GM12878 (cell line): ENCODE results near the gene ZBTB42.

Experiments
- EGR1 ChIP-seq, 2 experiments: IDR thresholded peaks; 1 replicate in 1 of 2; 2 replicates in 1 of 2; pipeline ENCODE4 v1.6.1; 2011 to 2012; ENCODE audit warnings: low read depth in 2 of 2, low read length in 2 of 2, borderline replicate concordance in 1 of 2, mild to moderate bottlenecking in 1 of 2, moderate library complexity in 1 of 2
- TF ChIP-seq, protein P1 (sequence below), 3 experiments: IDR thresholded peaks in 2 of 3; conservative IDR thresholded peaks in 1 of 3; 2 replicates each; pipeline ENCODE4 v1.5.1; 2011; ENCODE audit warnings: low read depth in 3 of 3, low read length in 3 of 3, mild to moderate bottlenecking in 3 of 3, control low read depth in 2 of 3, moderate library complexity in 2 of 3, inconsistent platforms in 1 of 3, mixed read lengths in 1 of 3; ENCODE audit not compliant: control insufficient read depth in 2 of 3, insufficient read depth in 1 of 3; ENCODE audit errors: extremely low read depth in 1 of 3

DNA sequence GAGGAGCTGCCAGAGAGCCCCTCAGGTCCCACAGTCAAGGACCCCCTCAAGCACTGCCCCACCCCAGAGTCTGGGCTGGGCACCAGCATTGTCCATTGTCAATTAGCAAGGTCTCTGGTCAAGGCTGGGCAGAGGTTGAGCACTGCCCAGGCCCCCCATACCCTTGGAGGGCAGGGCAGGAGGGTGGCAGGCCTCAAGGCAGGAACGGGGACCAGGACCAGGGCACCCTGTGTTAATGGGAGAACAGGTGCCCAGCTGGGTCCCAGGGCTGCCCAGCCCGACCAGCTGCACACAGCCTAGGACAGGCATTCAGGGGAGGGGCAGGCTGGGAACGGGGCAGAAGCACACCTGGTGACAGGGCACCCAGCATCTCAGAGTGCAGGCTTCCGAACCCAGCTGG lies 29.5 kb upstream of the ZBTB42 start:
- TF ChIP-seq, protein P1, sequence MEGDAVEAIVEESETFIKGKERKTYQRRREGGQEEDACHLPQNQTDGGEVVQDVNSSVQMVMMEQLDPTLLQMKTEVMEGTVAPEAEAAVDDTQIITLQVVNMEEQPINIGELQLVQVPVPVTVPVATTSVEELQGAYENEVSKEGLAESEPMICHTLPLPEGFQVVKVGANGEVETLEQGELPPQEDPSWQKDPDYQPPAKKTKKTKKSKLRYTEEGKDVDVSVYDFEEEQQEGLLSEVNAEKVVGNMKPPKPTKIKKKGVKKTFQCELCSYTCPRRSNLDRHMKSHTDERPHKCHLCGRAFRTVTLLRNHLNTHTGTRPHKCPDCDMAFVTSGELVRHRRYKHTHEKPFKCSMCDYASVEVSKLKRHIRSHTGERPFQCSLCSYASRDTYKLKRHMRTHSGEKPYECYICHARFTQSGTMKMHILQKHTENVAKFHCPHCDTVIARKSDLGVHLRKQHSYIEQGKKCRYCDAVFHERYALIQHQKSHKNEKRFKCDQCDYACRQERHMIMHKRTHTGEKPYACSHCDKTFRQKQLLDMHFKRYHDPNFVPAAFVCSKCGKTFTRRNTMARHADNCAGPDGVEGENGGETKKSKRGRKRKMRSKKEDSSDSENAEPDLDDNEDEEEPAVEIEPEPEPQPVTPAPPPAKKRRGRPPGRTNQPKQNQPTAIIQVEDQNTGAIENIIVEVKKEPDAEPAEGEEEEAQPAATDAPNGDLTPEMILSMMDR (IDR thresholded peaks at IDR 0.05 in 2 of 3, conservative IDR thresholded peaks at IDR 0.05 in 1 of 3; ENCODE audit: control insufficient read depth in 2 of 3, extremely low read depth in 1 of 3, insufficient read depth in 1 of 3, low read depth in 3 of 3, low read length in 3 of 3), result no peak
- TF ChIP-seq EGR1 (IDR thresholded peaks at IDR 0.05; ENCODE audit: borderline replicate concordance in 1 of 2, low read depth in 2 of 2, low read length in 2 of 2), result no peak
